CD4-positive, alpha-beta T cell treated with Interleukin-15 for 1 hour (primary cell): ENCODE results near the gene SLC22A23.

ENCODE experiments used
- DNase-seq: peaks from one replicate; pipeline ENCODE4 v3.0.0-alpha.2; 2020

SLC22A23 gene

DNA sequence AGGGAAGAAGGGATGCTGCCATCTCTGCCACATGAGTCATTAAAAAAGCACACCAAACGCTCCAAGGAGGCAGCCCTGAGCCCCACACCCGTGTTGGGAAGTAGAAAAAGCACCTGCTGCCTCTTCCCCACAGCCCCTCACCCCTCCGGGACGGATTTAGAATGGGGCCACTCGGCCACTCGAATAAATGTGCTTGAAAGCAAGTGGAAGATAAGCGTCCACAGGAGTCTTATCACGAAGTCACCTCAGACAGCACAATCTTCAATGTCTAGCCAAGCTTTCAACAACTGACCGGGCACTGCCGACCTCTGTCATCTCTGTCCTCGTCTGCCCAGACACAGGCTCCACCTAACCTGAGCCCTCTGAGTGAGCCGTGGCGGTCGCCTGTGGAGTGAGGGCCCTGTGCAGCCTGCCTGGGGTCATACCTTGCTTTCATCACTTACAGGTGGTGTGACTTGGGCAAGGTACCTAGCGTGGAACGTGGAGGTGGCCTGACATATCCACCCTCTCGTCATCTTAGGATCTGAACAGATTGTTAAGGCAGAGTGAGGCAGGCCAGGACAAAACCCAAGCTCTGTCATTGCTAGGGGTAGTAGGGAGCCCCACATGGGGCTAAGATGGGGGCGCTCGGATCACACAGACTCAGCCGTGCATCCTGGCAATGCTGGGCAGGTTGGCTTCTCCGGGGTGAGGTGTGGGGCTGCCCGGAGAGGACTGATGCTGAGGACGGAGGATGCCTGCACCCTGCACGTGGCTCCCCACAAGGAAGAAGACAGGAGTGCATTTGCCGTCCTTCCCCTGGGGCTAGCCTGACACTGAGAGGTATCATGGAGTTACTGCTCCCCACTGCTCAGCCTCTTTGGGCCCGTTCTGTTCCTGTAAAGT, 163.3 kb downstream of the SLC22A23 start:
- no peak for DNase-seq

- DNase-seq = no peak
Measured at GRCh38 chr6:3292431-3293197, 164.2 kb downstream of the SLC22A23 start.

DNA sequence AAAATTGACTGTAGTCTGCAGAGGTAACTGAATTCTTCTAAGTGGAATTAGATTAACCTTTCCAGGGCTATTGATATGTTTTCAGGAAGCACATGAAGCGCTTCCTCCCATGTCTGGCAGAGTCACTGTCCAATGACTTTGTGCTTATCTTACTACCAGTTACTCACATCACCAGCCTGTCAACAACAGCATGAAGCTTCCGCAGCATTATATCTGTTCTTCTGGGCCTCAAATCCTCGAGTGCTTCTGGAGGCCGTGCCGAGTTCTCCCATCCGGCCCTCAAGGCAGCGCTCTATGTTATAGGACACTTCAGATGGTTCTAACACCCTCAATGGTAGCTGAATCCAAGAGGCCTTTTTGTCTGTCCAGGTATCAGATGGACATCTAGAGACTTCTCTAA, 164.9 kb downstream of the SLC22A23 start:
- DNase-seq = no peak

DNA sequence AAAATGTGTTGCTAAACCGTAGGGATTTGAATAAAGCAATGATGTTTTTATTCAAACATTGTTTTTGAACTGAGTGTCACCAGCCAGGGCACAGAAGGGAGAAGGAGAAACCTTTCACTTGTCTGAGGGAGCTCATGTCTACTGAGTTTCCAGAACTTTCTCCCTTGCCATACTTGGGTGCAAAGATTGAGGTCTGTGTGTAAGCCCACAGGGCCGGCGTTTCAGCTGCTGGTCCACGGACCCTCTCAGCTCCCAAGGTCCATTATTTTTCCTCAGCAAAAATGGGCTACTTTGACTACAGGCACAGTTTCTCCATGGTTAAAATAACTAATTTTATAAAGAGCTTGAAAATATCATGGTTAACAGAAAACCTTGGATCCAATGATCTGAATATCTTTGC, 165.5 kb downstream of the SLC22A23 start:
- no peak for DNase-seq

DNA sequence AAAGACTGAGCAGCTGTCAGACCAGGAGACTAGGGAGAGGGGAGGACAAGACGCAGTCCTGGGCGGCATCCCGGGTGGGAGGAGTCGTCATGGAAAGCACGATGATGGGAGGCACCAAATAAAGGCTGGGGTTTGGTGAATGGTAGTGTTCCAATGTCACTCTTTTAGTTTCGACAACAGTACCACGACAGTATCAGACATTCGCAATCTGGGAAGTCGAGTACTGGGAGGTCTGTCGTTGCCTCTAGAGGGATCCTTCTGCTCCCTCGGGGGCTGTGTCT, 166.0 kb downstream of the SLC22A23 start:
- DNase-seq = no peak

- DNase-seq = no peak
Measured at GRCh38 chr6:3290149-3290930, 166.5 kb downstream of the SLC22A23 start.

DNA sequence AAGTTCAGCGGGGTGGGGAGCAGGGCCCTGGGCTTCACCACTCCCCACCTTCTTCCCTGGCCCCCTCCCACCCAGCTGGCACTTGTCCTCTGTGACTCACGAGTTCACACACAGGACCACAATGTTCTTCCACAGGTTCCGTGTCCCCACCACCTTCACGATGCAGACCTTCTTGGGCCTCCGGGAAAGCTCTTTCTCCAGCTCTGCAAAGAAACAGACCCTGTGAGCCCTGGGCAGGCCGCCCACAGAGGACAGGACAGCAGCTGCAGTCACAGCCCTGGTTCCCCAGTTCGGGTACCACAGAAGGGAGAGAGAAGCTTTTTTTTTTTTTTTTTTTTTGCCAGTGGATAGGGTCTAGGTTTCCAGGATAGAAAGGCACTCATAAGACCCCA, 167.2 kb downstream of the SLC22A23 start:
- no peak for DNase-seq

- DNase-seq = no peak
Measured at GRCh38 chr6:3288711-3289663, 167.9 kb downstream of the SLC22A23 start.

GRCh38 chr6:3287976-3288707, 168.7 kb downstream of the SLC22A23 start:
- DNase-seq = no peak

DNA sequence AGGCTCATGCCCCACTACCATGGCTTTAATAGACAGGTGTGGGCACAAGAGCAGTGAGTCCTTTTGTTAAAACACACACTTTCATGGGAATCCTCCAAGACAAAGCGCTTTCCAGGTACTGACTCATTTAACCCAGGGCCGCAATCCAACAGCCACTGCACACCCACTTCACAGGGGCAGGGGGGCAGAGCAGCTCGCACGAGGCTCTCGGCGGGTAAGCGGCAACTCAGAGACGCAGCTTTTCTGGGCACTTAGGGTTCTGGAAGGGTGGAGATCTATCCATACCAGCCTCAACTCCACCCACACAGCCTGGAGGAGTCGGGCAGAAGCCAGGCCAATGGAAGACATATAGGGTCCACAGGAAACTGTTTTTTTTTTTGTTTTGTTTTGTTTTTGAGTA, 169.5 kb downstream of the SLC22A23 start:
- no peak for DNase-seq

DNA sequence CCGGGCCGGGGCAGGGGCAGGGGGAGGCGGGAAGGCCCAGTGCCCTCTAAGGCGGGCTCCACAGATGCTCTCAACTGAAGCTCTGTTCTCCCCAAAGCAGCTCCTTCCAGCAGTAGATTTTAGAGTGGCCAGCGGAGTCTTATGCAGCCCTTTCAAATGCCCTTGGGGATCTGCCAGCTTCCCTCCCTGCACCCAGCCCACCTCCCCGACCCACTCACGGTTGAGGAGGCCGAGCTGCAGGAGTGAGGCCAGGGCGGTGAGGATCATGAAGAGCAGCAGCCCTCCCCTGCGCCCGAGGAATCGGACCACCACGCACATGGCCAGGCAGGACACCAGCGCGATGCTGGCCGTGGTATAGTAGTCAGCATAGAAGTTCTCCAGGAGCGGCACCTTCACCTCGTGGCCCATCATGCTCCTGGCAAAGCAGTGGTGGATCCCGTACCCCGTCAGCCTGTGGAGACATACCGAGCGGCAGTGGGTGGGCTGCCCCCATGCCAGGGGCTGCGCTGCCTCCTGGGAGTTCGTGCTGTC, 170.1 kb downstream of the SLC22A23 start:
- DNase-seq = no peak

DNA sequence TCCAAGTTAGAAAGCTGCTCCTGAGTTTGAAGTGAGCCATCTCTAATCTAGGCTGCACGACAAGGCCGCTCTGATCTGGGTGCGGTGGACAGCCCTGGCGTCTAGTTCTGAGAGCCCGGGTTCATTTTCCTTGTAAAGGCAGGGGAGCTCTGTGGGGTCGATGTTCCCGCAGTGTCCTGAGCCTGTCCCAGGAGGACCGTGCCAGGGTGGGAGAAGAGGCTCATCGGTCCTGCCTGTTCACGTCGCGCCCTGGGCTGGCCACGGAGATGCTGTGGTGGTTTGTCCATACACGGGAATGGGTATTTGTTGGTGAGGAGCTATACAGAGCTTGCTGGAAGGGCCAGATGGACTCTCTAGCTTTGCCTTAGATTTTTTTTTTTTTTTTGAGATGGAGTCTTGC, 171.1 kb downstream of the SLC22A23 start:
- no peak for DNase-seq

GRCh38 chr6:3285049-3285639, 171.7 kb downstream of the SLC22A23 start:
- DNase-seq = no peak

- DNase-seq = no peak
Measured at GRCh38 chr6:3284436-3284876, 172.4 kb downstream of the SLC22A23 start.

GRCh38 chr6:3283641-3284435, 173.0 kb downstream of the SLC22A23 start:
- no peak for DNase-seq

GRCh38 chr6:3283241-3283640, 173.6 kb downstream of the SLC22A23 start:
- no peak for DNase-seq

GRCh38 chr6:3282476-3283236, 174.2 kb downstream of the SLC22A23 start:
- no peak for DNase-seq

- DNase-seq = no peak
Measured at GRCh38 chr6:3281631-3282475, 175.0 kb downstream of the SLC22A23 start.
